Activated naive CD8-positive, alpha-beta T cell treated with anti-CD3 and anti-CD28 coated beads, Interleukin-2, amount 50 U/mL, for 16 hours (primary cell): Measurements from ENCODE around the gene PTTG1.
A peak's percentile ranks its signal among the peaks of the same experiment; 100 is the strongest.
"Not testable (repeated sequence)": the region's sequence is repeated elsewhere in the genome, so short reads cannot be mapped to it uniquely, and the experiment has no call there.

Source experiments
- DNase-seq: peaks from one replicate; pipeline ENCODE4 v3.0.0-alpha.2; 2020; ENCODE audit warnings: low read depth, low spot score

PTTG1 gene

GRCh38 chr5:160423099-160423498, 1.4 kb downstream of the PTTG1 start:
- DNase-seq: no peak

GRCh38 chr5:160427607-160428006, 6.0 kb downstream of the PTTG1 start:
- DNase-seq: no peak

DNA sequence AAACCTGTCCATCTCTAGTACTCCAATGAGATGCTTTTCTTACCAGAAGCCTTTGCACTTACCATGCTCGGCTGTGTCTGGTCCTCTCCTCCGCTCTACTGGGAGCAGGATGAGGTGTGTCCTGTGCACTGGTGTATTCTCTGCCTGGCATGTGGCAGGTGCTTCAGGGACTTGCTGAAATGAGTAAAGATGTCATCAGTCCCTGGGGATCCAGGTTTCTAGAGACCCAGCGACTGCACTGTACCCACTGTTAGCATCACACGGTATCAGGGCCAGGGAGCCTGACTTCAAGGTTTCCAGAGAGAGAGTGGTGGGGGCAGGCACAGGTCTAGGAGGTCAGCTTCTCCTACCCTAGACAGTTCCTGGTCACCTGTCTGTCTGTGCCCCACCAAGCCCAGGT, 10.5 kb downstream of the PTTG1 start:
- DNase-seq: no peak

GRCh38 chr5:160432787-160433186, 11.1 kb downstream of the PTTG1 start:
- no peak for DNase-seq

DNA sequence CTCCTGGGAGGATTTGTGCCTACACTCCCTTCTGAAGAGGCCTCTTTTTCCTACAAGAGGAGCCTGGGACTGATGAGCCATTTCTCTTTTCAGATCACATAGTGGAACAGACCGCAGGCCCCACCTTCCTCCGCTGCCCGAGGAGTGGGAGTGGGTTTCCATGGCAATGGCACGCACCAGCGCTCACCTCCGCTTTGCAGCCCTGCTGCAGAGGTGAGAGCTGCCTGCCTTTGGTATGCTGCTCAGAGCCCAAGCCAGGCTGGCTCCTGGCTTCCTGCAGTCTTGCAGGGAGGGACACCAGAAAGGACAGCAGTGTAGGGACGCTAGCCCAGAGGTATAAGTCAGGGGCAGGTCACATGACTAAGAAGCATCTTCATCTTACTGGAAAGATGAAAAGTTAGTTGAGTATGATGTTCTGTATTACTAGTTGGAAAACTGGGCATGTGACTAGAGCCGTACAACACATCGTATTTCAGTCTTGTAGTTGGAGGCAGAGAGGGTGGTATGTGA, 12.4 kb downstream of the PTTG1 start:
- DNase-seq: no peak

DNA sequence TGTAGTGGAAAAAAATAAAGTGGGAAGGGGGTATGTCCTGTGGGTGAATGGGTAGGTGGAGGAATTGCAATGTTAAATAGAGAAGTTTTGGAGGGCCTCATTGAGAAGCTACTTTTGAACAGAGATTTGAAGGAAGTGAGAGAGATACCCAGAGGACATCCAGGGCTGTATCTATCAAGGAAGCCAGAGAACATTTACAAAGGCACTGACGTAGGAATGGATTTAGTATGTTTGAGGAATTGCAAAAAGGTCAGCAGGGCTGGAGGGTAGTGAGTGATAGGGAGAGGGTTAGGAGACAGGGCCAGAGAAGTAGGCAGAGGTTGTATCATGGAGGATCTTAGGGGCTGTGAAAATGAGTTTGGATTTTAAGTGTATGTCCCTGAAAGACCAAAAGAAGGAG, 13.9 kb downstream of the PTTG1 start:
- no peak for DNase-seq

- no peak for DNase-seq
These were observed 14.4 kb downstream of the PTTG1 start for GRCh38 chr5:160436017-160436416.

DNA sequence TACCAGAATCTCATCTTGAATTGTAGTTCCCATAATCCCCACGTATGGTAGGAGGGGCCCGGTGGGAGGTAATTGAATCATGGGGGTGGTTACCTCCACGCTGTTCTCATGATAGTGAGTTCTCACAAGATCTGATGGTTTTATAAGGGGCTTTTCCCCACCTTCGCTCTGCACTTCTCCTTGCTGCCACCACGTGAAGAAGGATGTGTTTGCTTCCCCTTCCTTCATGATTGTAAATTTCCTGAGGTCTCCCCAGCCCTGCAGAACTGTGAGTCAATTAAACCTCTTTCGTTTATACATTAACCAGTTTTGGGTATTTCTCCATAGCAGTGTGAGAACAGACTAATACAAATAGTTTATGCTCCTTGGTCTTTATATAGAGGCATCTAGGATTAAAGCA, 15.0 kb downstream of the PTTG1 start:
- not testable (repeated sequence) for DNase-seq

- DNase-seq: no peak
These were observed 15.6 kb downstream of the PTTG1 start for GRCh38 chr5:160437271-160437670.

DNA sequence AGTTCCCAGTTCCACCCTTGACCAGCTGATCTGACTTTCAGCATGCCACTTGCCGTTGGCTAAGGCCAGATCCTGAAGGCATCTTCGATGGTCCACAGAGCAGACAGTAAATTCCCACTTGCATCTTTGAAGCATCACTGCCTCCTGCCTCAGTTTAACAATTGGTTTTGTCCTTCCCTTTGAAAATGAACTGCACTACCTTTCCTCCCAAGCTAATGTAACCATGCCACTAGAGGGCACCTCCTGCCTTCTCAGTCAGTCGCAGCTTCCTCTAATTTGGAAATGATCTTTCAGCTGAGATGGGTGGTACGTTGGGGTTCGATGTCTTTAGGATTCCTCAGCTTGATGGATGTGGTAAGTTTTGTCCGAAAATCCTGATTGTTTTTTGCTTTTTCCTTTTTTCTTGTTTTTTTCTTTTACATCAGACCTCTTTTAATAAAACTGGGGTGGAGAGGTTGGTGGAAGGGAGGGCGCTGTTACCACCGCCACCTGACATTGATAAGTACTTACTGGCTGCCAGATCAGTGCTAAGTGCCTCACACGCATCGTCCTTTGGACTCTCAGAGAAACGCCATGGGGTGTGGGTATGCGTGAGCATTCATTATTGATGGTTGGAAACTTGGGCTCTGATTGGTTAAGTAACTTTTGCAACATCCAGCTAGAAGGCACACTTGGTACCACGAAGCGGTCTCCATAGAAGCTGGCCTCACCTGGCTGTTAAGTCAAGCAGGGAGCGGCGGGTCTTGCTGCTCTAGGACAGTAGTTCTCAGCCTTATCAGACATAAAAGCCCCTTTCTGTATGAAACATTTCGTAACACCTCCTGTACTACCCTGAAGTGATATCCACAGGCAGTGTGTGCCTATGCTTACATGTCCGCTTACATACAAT, 16.9 kb downstream of the PTTG1 start:
- DNase-seq: no peak

GRCh38 chr5:160439205-160439600, 17.5 kb downstream of the PTTG1 start:
- peak; percentile 75 for DNase-seq

GRCh38 chr5:160441311-160441781, 19.7 kb downstream of the PTTG1 start:
- no peak for DNase-seq

GRCh38 chr5:160442824-160443431, 21.3 kb downstream of the PTTG1 start:
- no peak for DNase-seq

DNA sequence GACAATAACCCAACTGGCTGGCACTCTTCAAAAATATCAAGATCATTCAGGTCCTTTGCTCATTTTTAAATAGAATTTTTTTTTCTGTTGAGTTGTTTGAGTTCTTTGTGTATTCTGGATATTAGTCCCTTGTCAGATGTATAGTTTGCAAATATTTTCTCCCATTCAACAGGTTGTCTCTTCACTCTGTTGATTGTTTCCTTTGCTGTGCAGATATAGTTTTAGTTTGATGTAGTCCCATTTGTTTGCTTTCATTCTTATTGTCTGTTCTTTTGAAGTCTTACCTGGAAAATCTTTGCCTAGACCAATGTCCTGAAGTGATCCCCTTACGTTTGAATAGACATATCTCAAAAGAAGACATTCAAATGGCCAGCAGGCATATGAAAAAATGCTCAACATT, 22.8 kb downstream of the PTTG1 start:
- DNase-seq: no peak

GRCh38 chr5:160445132-160445531, 23.5 kb downstream of the PTTG1 start:
- DNase-seq: no peak

DNA sequence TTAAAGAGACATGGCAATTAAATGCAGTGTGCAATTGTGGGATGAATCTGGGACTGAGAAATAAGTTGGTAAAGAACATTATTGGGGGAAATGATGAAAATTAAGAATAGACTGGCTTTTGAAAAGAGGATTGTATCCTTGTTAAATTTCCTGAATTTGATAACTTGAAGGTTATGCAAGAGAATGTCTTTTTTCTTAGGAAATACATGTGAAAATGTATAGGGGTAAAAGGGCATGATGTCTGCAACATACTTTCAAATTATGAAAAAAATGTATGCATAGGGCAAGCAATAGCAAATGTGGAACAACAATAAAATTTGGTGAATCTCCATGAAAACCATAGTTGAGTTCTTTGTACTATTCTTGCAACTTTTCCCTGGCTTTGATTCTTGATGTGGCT, 24.1 kb downstream of the PTTG1 start:
- DNase-seq: no peak

DNA sequence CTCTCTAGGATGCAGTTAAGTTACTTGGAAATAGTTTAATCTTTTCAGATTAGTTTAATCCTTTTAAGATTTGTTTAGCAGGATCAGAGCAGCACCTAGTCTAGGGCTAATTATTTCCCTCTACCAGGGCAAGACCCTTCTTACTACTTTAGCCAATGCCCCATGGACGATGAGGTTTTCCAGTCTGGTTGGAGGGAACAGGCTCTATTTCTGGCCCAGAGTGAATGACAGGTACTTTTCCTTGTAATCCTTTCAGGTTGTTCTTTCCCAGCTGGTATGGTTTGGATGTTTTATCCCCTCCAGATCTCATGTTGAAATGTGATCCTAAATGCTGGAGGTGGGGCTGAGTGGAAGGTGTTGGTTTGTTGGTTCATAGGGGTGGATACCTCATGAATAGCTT, 27.2 kb downstream of the PTTG1 start:
- no peak for DNase-seq

GRCh38 chr5:160449458-160449857, 27.8 kb downstream of the PTTG1 start:
- no peak for DNase-seq

DNA sequence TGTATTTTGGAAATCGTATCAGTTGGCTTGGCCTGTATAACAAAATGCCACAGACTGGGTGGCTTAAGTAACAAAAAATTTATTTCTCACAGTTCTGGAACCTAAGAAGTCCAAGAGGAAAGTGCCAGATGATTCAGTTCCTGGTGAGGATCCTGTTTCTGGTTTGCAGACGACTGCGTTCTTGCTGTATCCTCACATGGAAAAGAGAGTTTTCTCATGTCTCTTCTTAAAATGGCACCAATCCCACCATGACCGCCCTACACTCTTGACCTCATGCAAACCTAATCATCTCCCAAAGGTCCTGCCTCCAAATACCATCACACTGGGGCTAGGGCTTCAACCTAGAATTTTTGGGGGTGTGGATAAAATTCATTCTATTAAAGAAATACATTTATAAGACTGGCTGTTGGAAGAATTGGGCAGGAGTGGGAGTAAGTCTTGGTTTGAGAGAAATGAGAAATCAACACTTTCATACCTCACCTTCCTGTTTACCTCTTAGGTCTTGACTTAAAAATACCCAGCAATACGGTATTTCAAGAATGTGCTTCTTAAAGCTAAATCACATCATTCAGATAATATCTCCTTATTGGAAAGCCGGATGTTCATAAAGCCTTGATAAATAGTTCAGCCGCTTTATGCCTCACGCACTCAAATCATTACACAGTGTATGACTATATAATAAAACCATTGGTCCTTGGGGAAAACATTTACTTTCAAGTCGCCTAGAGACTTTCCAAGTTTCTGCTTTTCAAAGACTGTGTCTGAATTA, 28.7 kb downstream of the PTTG1 start:
- no peak for DNase-seq

DNA sequence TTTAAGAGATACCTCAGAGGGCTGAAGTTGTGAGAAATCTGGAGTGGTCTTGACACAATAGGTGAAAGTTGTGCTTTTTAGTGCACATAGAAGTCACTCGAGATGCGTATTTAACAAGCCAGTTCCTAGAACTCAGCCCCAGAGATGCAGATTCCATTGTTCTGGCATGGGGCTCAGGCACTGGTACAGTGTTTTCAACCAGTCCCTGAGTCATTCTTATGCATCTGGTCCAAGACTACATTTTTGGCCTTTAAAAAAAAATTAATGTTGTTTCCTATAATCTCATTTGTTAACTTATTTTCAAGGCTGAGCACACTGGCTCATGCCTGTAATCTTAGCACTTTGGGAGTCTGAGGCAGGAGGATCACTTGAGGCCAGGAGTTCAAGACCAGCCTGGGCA, 29.6 kb downstream of the PTTG1 start:
- DNase-seq: no peak

DNA sequence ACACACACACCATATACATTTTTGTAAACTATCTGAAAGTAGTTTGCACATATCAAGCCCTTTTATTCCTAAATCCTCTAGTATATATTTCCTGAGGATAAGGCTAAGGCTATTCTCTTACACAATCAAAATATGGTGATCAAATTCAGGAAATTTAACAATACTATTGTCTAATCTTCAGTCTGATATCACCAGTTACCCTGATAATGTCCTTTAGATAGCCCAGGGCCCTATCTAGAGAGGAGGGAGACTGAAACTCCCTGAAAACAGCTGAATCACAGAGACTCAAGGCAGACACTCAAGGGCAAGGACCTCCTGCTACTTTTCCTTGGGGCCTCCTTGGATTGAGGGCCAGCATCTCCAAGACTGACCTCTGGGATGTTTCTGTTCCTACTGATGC, 30.4 kb downstream of the PTTG1 start:
- no peak for DNase-seq

DNA sequence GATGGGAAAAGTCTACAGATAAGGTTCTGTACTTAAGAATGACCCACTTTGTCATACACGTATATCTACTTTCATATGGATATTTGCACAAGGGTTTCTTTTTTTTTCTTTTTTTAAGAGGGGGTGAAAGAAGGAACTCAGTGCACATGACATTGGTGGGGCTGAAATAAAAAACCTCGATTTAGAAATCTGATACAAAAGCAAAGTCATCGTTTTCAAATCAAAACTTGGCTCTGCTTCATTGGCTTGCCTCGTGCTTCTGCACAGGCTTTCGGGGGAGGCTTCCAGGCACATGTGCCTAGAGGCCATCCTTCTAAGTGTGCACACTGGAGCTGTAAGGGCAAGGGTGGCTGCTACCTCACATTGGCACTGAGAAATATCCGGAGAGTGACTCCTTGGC, 31.1 kb downstream of the PTTG1 start:
- DNase-seq: no peak
